ENCODE results near the gene FBL.

GRCh38 chr19:39845933-39846677 lies at the start of gene FBL:
- TF ChIP-seq MAX (CRISPR knock-in tag; IDR thresholded peaks at IDR 0.05) (peak; percentile 87), CREB1 (CRISPR knock-in tag; IDR thresholded peaks at IDR 0.05) (no peak), CTCF (IDR thresholded peaks at IDR 0.05) (no peak), NR1H2 (CRISPR knock-in tag; IDR thresholded peaks at IDR 0.05) (no peak), TEAD1 (CRISPR knock-in tag; IDR thresholded peaks at IDR 0.05) (no peak)
